KMS-11 (cell line): Measurements from ENCODE around the gene DTD1.

ENCODE experiments used
- H2AFZ ChIP-seq: fragments of 200-600 bp; sonication (generic); 2 replicates; pipeline ENCODE4 v1.6.1; 2016; ENCODE audit warnings: antibody characterized with exemption, mixed run types, low read depth
- H3K27ac ChIP-seq: fragments of 200-600 bp; sonication (generic); 2 replicates; pipeline ENCODE4 v1.6.1; 2016; ENCODE audit warnings: mild to moderate bottlenecking, mixed run types
- H3K27me3 ChIP-seq: fragments of 200-600 bp; sonication (generic); 2 replicates; pipeline ENCODE4 v1.6.1; 2017; ENCODE audit warnings: mild to moderate bottlenecking, low read depth, mixed run types, moderate library complexity; ENCODE audit not compliant: insufficient read depth
- H3K36me3 ChIP-seq: fragments of 200-600 bp; sonication (generic); 2 replicates; pipeline ENCODE4 v1.6.1; 2017; ENCODE audit warnings: mild to moderate bottlenecking, mixed run types; ENCODE audit not compliant: insufficient read depth
- H3K4me1 ChIP-seq: fragments of 200-600 bp; sonication (generic); 2 replicates; pipeline ENCODE4 v1.6.1; 2016; ENCODE audit warnings: mild to moderate bottlenecking, low read depth, mixed run types; ENCODE audit not compliant: poor library complexity, severe bottlenecking
- H3K4me2 ChIP-seq: fragments of 200-600 bp; sonication (generic); 2 replicates; pipeline ENCODE4 v1.7.0; 2016; ENCODE audit warnings: mild to moderate bottlenecking, mixed run types
- H3K4me3 ChIP-seq: fragments of 200-600 bp; sonication (generic); IDR thresholded peaks from 2 replicates; pipeline ENCODE4 v1.6.1; 2017; ENCODE audit warnings: low read depth, low read length, mixed read lengths; ENCODE audit not compliant: insufficient read depth
- H3K79me2 ChIP-seq: fragments of 200-600 bp; sonication (generic); 2 replicates; pipeline ENCODE4 v1.6.1; 2016; ENCODE audit warnings: low read depth, mixed run types; ENCODE audit not compliant: insufficient read depth
- H3K9ac ChIP-seq: fragments of 200-600 bp; sonication (generic); 2 replicates; pipeline ENCODE4 v1.6.1; 2016; ENCODE audit warnings: mild to moderate bottlenecking, mixed run types
- H4K20me1 ChIP-seq: fragments of 200-600 bp; sonication (generic); 2 replicates; pipeline ENCODE4 v1.6.1; 2016; ENCODE audit warnings: mild to moderate bottlenecking, mixed run types; ENCODE audit not compliant: insufficient read depth
- TF ChIP-seq, protein P1 (sequence below): fragments of 200-600 bp; sonication (generic); conservative IDR thresholded peaks from 2 replicates; pipeline ENCODE4 v1.6.1; 2017; ENCODE audit warnings: low read depth, mild to moderate bottlenecking, antibody characterized with exemption, low read length, moderate library complexity, mixed read lengths

The DTD1 gene

GRCh38 chr20:18811904-18812303 lies 224.1 kb downstream of the DTD1 start:
- H3K4me2 ChIP-seq: no peak overlapping the region
- H3K27ac ChIP-seq: no peak overlapping the region
- no peak overlapping the region for H3K4me3 ChIP-seq
- no peaks in the 10 kb centered on the region for H3K27me3 ChIP-seq
- H3K9ac ChIP-seq: no peak overlapping the region
- H3K79me2 ChIP-seq: no peaks in the 10 kb centered on the region
- TF ChIP-seq, protein P1, sequence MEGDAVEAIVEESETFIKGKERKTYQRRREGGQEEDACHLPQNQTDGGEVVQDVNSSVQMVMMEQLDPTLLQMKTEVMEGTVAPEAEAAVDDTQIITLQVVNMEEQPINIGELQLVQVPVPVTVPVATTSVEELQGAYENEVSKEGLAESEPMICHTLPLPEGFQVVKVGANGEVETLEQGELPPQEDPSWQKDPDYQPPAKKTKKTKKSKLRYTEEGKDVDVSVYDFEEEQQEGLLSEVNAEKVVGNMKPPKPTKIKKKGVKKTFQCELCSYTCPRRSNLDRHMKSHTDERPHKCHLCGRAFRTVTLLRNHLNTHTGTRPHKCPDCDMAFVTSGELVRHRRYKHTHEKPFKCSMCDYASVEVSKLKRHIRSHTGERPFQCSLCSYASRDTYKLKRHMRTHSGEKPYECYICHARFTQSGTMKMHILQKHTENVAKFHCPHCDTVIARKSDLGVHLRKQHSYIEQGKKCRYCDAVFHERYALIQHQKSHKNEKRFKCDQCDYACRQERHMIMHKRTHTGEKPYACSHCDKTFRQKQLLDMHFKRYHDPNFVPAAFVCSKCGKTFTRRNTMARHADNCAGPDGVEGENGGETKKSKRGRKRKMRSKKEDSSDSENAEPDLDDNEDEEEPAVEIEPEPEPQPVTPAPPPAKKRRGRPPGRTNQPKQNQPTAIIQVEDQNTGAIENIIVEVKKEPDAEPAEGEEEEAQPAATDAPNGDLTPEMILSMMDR: no peak
- no peaks in the 10 kb centered on the region for H4K20me1 ChIP-seq
- H3K4me1 ChIP-seq: no peaks in the 10 kb centered on the region
- no peak overlapping the region for H2AFZ ChIP-seq
- H3K36me3 ChIP-seq: no peaks in the 10 kb centered on the region

DNA sequence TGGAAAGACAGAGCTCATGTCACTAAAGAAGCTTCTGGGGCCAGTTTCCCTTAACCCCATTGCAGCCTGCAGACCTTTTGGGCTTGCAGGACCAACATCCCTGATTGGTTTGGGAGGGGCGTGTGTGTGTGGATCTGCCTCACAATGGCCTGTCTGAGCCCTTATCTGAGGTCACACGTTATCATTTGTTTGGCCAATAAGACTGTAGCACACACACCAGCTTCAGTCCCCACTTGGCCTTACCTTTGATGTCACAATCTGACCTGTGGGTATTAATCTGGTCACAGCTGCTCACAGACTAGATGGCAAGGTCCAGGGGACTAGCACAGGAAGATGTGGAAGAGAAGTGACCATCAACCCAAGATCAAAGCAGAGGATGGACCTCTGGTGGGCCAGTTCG lies 225.6 kb downstream of the DTD1 start, which contains the start of gene SCP2D1:
TSS of gene SCP2D1 (plus strand) at position 301 of the 400 bp plus-strand sequence. CDS start at position 334, 33 bp downstream.
- H2AFZ ChIP-seq: no peak within 1 kb of the TSS
- H3K9ac ChIP-seq: no peak within 1 kb of the TSS
- no peaks in the 10 kb centered on the region for H3K4me1 ChIP-seq
- no peaks in the 10 kb centered on the region for H3K27me3 ChIP-seq
- H3K36me3 ChIP-seq: no peaks in the 10 kb centered on the region
- TF ChIP-seq, protein P1: no peak
- no peak within 1 kb of the TSS for H3K27ac ChIP-seq
- H3K4me2 ChIP-seq: no peak within 1 kb of the TSS
- no peaks in the 10 kb centered on the region for H4K20me1 ChIP-seq
- H3K4me3 ChIP-seq: no peak within 1 kb of the TSS
- no peaks in the 10 kb centered on the region for H3K79me2 ChIP-seq

GRCh38 chr20:18815194-18815942 lies 227.5 kb downstream of the DTD1 start:
- H3K27me3 ChIP-seq: no peaks in the 10 kb centered on the region
- H3K9ac ChIP-seq: no peak overlapping the region
- no peak overlapping the region for H3K27ac ChIP-seq
- H2AFZ ChIP-seq: no peak overlapping the region
- TF ChIP-seq, protein P1: no peak
- H3K79me2 ChIP-seq: no peaks in the 10 kb centered on the region
- H4K20me1 ChIP-seq: no peaks in the 10 kb centered on the region
- H3K36me3 ChIP-seq: no peaks in the 10 kb centered on the region
- no peak overlapping the region for H3K4me3 ChIP-seq
- no peak overlapping the region for H3K4me2 ChIP-seq
- no peaks in the 10 kb centered on the region for H3K4me1 ChIP-seq
